Neural cell (in vitro differentiated cells): Measurements from ENCODE around the gene LMCD1. TPM values are rescaled to one million over a fixed set of nuclear protein-coding genes. Genes with fewer than 3 reads are reported as not detected.

Experiments used
- H2AFZ ChIP-seq: fragments of 200-600, 300-800 bp; sonication (generic), shearing (Covaris generic); 2 replicates; pipeline ENCODE4 v1.6.0; 2014; ENCODE audit warnings: low read depth, mild to moderate bottlenecking, antibody characterized with exemption, low read length, moderate library complexity
- H3F3A ChIP-seq: fragments of 200-600 bp; shearing (Covaris generic); 2 replicates; pipeline ENCODE4 v1.6.1; 2016; ENCODE audit warnings: mild to moderate bottlenecking, moderate library complexity, mixed read lengths, antibody characterized with exemption, low read length; ENCODE audit not compliant: insufficient read depth, poor library complexity, severe bottlenecking
- H3K27ac ChIP-seq: fragments of 200-600, 300-800 bp; sonication (generic), shearing (Covaris generic); 2 replicates; pipeline ENCODE4 v1.5.1; 2014; ENCODE audit warnings: mild to moderate bottlenecking, low read length, moderate library complexity
- H3K27me3 ChIP-seq: fragments of 300-800, 200-600 bp; sonication (generic), shearing (Covaris generic); 2 replicates; pipeline ENCODE4 v1.6.0; 2014; ENCODE audit warnings: mild to moderate bottlenecking, low read depth, low read length, moderate library complexity; ENCODE audit not compliant: insufficient read depth
- H3K36me3 ChIP-seq: fragments of 300-800, 200-600 bp; sonication (generic), shearing (Covaris generic); 2 replicates; pipeline ENCODE4 v1.5.1; 2014; ENCODE audit warnings: mild to moderate bottlenecking, antibody characterized with exemption, low read length, moderate library complexity; ENCODE audit not compliant: insufficient read depth
- H3K4me2 ChIP-seq: fragments of 300-800, 200-600 bp; sonication (generic), shearing (Covaris generic); 2 replicates; pipeline ENCODE4 v1.6.0; 2014; ENCODE audit warnings: mild to moderate bottlenecking, low read length
- H3K4me3 ChIP-seq: fragments of 300-800, 200-600 bp; sonication (generic), shearing (Covaris generic); 2 replicates; pipeline ENCODE4 v1.5.1; 2014; ENCODE audit warnings: mild to moderate bottlenecking, low read length, moderate library complexity
- H3K79me2 ChIP-seq: fragments of 200-600 bp; shearing (Covaris generic); replicated peaks from 2 replicates; pipeline ENCODE4 v1.6.0; 2014; ENCODE audit warnings: mild to moderate bottlenecking, low read length, moderate library complexity; ENCODE audit not compliant: insufficient read depth
- H3K9ac ChIP-seq: fragments of 300-800, 200-600 bp; sonication (generic), shearing (Covaris generic); 2 replicates; pipeline ENCODE4 v1.6.1; 2016; ENCODE audit warnings: mild to moderate bottlenecking, low read length, mixed read lengths
- H3K9me2 ChIP-seq: fragments of 200-600 bp; shearing (Covaris generic); 2 replicates; pipeline ENCODE4 v1.6.1; 2016; ENCODE audit warnings: mild to moderate bottlenecking, low read length, mixed read lengths; ENCODE audit not compliant: insufficient read depth
- H3K9me3 ChIP-seq: fragments of 200-600, 300-800 bp; sonication (generic), shearing (Covaris generic); 2 replicates; pipeline ENCODE4 v1.6.1; 2016; ENCODE audit warnings: mild to moderate bottlenecking, mixed run types, low read length, moderate library complexity, mixed read lengths
- H4K20me1 ChIP-seq: fragments of 200-600 bp; shearing (Covaris generic); 2 replicates; pipeline ENCODE4 v1.6.1; 2016; ENCODE audit warnings: mild to moderate bottlenecking, mixed run types; ENCODE audit not compliant: insufficient read depth
- CTCF ChIP-seq: fragments of 450-650 bp; IDR thresholded peaks from 2 replicates; pipeline ENCODE4 v1.5.1; 2014; ENCODE audit warnings: antibody characterized with exemption, mild to moderate bottlenecking, moderate library complexity; ENCODE audit not compliant: poor library complexity, severe bottlenecking
- EP300 ChIP-seq: fragments of 450-650 bp; conservative IDR thresholded peaks from 2 replicates; pipeline ENCODE4 v1.6.1; 2014; ENCODE audit warnings: antibody characterized with exemption, mild to moderate bottlenecking, moderate library complexity; ENCODE audit not compliant: poor library complexity, severe bottlenecking
- EZH2 ChIP-seq: fragments of 200-600, 300-800 bp; shearing (Covaris generic), sonication (generic); IDR thresholded peaks from 2 replicates; pipeline ENCODE4 v1.6.1; 2014; ENCODE audit warnings: antibody characterized with exemption, low read length, borderline replicate concordance, mild to moderate bottlenecking; ENCODE audit not compliant: insufficient read depth, poor library complexity, severe bottlenecking
- MXI1 ChIP-seq: fragments of 450-650 bp; conservative IDR thresholded peaks from 2 replicates; pipeline ENCODE4 v1.6.1; 2014; ENCODE audit warnings: antibody characterized with exemption, mild to moderate bottlenecking; ENCODE audit not compliant: poor library complexity, severe bottlenecking
- POLR2AphosphoS5 ChIP-seq: IDR thresholded peaks from 2 replicates; pipeline ENCODE4 v1.6.1; 2012
- RAD21 ChIP-seq: fragments of 450-650 bp; conservative IDR thresholded peaks from 2 replicates; pipeline ENCODE4 v1.6.1; 2014; ENCODE audit warnings: antibody characterized with exemption, mild to moderate bottlenecking, moderate library complexity
- REST ChIP-seq: IDR thresholded peaks from 2 replicates; pipeline ENCODE4 v1.6.1; 2012; ENCODE audit warnings: borderline replicate concordance
- SMC3 ChIP-seq: fragments of 450-650 bp; conservative IDR thresholded peaks from 2 replicates; pipeline ENCODE4 v1.6.1; 2014; ENCODE audit warnings: antibody characterized with exemption, mild to moderate bottlenecking, moderate library complexity; ENCODE audit not compliant: poor library complexity
- TAF1 ChIP-seq: IDR thresholded peaks from 2 replicates; pipeline ENCODE4 v1.6.1; 2012; ENCODE audit warnings: low read depth
- polyA plus RNA-seq: library from polyadenylated mRNA; depleted of rRNA; stranded (reverse); fragments of >200 nt; gene quantifications from 2 replicates; pipeline ENCODE4 v1.2.3, GENCODE V29; 2014

Gene LMCD1
- polyA plus RNA-seq, 1 donor from 2014 or later, result 3.5 TPM

DNA sequence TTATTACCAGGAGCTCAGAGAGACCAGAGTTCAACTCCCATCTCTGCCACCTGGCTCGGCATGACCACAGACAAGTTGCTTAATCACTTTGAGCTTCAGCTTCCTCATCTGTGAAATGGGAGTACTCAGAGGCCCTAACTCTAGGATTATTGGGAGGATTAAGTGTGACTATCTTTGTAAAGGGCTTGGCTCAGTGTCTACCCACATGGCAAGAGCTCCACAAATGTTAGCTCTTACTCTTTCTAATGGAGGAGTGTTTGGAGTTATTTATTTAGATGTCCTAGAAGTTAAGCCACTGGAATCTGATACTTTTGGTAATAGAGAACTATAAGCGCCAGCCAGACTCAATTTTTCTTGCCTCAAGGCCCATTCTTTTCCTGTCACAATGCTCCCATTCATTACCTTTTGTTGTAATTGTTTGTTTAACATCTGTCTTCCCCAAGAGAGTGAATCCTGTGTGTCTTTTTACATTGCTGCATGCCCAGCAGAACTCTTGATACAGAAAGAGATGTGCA lies 12.3 kb upstream of the LMCD1 start:
- no peak for TF ChIP-seq POLR2AphosphoS5
- TF ChIP-seq TAF1, result no peak
- TF ChIP-seq RAD21, result no peak
- TF ChIP-seq CTCF, result no peak
- TF ChIP-seq EZH2, result no peak
- TF ChIP-seq EP300, result no peak
- no peak for TF ChIP-seq MXI1
- no peak for TF ChIP-seq REST
- TF ChIP-seq SMC3, result no peak
- H3K9ac ChIP-seq, result no peak overlapping the region
- H3K27ac ChIP-seq, result no peak overlapping the region

DNA sequence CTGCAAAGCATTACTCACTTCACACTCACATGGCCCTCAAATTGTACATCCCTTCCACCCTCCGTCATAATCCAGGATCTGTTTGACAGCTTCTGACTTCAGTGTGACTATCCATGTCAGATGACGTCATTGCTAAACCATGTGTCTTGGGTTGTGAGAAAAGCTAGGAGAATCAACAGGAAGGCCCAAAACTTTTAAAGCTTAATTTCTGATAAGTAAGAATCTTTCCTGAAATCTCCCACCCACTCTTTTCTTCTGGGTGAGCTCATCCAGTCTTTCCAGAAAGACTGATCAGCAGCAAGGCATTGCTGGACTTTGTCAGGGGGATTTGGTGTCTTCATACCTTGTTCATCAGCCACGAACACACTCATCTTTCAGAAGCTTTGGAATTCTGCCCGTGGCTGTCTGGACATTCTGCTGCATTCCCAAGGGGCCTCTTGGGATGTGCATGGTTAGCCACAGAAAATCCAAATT lies 11.5 kb upstream of the LMCD1 start:
- Histone ChIP-seq H3K9me2 (no peaks in the 10 kb centered on the region), H3K79me2 (no peaks in the 10 kb centered on the region), H3F3A (no peaks in the 10 kb centered on the region), H4K20me1 (no peaks in the 10 kb centered on the region), H3K4me2 (no peak overlapping the region), H3K9ac (no peak overlapping the region), H2AFZ (no peak overlapping the region), H3K27me3 (no peaks in the 10 kb centered on the region), H3K36me3 (no peaks in the 10 kb centered on the region), H3K27ac (no peak overlapping the region), H3K9me3 (no peaks in the 10 kb centered on the region), H3K4me3 (no peak overlapping the region)
- TF ChIP-seq SMC3, result no peak
- no peak for TF ChIP-seq RAD21
- no peak for TF ChIP-seq TAF1
- no peak for TF ChIP-seq MXI1

More for the DNA sequence above, 12.3 kb upstream of the LMCD1 start:
- no peak overlapping the region for H2AFZ ChIP-seq
- no peak overlapping the region for H3K4me3 ChIP-seq
- H4K20me1 ChIP-seq, result no peaks in the 10 kb centered on the region
- no peak overlapping the region for H3K4me2 ChIP-seq
- no peaks in the 10 kb centered on the region for H3K36me3 ChIP-seq
- H3K9me3 ChIP-seq, result peaks cover 6% of the 10 kb centered on the region
- no peaks in the 10 kb centered on the region for H3F3A ChIP-seq
- no peaks in the 10 kb centered on the region for H3K9me2 ChIP-seq
- H3K79me2 ChIP-seq, result no peaks in the 10 kb centered on the region
- H3K27me3 ChIP-seq, result no peaks in the 10 kb centered on the region
